HG03354 (cell line): Measurements from ENCODE around the gene CNN1.

ENCODE experiments used
- ATAC-seq: cut with Tn5 transposase; IDR thresholded peaks from one replicate; pipeline ENCODE4 v1.9.1; 2021; ENCODE audit warnings: mild to moderate bottlenecking; ENCODE audit not compliant: unreplicated experiment, poor library complexity, severe bottlenecking

CNN1 gene

DNA sequence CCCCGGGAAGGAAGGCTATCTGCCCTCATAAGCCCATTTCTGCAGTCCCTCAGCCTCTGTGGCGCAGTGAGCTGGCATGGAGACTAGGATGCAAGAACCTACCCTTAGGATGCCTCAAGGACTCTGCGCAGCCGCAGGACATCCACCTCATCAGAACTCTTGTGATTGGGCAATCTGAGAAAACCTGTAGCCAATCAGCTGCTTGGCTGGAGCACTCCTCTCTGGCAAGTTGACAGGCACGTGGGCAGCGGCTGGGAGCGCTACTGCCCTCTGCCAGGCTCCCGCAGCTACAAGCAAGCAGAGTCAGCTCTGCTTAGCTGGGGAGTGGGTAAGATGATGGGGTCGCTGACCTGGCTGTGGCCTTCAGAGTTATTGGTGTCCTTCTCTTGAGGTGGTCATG, 8.2 kb upstream of the CNN1 start:
- no peak for ATAC-seq

DNA sequence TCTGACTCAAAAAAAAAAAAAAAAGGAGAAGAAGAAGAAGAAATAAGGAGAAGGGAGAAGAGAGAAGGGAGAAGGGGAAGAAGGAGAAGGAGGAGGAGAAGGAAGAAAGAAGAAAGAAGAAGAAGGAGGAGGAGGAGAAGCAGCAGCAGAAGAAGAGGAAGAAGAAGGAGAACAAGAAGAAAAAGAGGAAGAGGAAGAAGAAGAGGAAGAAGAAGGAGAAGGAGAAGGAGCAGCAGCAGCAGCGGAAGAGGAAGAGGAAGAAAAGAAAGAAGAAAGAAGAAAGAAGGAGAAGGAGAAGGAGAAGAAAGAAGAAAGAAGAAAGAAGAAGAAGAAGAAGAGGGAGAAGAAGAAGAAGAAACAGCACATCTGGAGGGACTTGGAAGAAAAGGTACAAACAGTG, 4.1 kb upstream of the CNN1 start:
- no peak for ATAC-seq

- no peak for ATAC-seq
Measured at GRCh38 chr19:11534948-11535347, 3.7 kb upstream of the CNN1 start.

- peak; percentile 58 for ATAC-seq
Measured at GRCh38 chr19:11535792-11536595, 2.7 kb upstream of the CNN1 start.

GRCh38 chr19:11539495-11540365, 1.1 kb downstream of the CNN1 start:
- no peak for ATAC-seq

GRCh38 chr19:11540645-11541044, 2.0 kb downstream of the CNN1 start:
- no peak for ATAC-seq

DNA sequence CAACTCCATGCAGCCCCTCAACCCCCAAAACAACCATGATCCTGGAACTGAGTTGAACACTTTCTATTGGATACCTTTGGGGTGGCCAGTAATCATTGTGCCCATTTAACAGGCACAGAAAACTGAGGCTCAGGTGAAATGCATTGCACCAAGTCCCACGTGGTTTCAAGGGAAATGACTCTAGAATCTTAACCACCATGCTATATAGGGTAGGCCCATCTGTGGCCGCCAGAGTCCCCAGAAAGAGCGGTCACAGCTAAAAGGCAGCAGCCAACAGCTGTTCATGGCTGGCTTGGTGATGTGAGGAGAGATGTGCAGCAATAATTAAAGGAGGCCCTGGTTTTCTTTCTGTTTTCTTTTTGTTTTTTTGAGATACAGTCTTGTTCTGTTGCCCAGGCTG, 2.6 kb downstream of the CNN1 start:
- ATAC-seq, result no peak

DNA sequence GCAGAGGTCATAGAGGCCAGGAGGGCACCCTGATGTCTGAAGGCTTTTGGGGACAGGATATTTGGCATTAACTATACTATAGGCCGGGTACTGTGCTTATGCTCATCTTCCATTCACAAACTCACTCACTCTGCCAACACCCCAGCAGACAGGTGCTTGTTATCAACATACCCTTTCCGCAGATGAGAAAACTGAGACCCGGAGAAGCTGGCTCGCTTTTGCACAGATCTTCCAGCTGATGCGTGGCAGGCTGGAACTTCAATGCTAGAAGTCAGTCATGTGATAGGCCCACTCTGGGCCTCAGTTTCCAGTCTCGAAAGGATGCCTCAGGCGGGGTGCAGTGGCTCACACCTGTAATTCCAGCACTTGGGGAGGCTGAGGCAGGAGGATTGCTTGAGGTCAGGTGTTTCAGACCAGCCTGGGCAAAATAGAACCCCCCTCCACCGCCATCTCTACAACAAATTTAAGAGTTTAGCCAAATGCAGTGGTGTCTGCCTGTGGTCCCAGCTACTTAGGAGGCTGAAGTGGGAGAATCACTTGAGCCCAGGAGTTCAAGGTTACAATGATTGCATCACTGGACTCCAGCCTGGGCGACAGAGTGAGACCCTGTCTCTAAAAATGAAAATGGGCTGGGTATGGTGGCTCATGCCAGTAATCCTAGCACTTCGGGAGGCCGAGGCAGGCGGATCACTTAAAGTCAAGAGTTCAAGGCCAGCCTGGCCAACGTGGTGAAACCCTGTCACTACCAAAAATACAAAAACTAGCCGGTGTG, 9.5 kb downstream of the CNN1 start:
- ATAC-seq, result no peak

GRCh38 chr19:11549386-11549953, 10.8 kb downstream of the CNN1 start:
- ATAC-seq, result no peak

DNA sequence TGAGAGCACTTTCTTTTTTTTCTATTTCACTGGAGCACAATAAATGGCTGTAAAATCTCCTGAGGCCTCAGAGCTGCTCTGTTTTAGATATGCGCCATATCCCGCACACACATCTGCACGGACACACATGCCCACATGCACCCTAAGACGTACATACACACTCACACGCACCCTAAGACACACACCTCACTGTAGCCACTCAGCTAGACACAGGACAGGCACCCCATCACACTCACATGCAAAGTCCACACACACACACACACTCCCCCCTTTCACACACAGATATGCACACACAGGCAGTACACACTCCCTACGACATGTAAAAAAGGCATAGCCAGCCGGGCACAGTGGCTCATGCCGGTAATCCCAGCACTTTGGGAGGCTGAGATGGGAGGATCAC, 11.6 kb downstream of the CNN1 start:
- ATAC-seq, result no peak

GRCh38 chr19:11551603-11552235, 13.1 kb downstream of the CNN1 start:
- ATAC-seq, result no peak

- no peak for ATAC-seq
Measured at GRCh38 chr19:11552666-11553372, 14.2 kb downstream of the CNN1 start.

- ATAC-seq, result no peak
Measured at GRCh38 chr19:11554160-11554559, 15.5 kb downstream of the CNN1 start.

- ATAC-seq, result no peak
Measured at GRCh38 chr19:11555246-11555645, 16.6 kb downstream of the CNN1 start.

DNA sequence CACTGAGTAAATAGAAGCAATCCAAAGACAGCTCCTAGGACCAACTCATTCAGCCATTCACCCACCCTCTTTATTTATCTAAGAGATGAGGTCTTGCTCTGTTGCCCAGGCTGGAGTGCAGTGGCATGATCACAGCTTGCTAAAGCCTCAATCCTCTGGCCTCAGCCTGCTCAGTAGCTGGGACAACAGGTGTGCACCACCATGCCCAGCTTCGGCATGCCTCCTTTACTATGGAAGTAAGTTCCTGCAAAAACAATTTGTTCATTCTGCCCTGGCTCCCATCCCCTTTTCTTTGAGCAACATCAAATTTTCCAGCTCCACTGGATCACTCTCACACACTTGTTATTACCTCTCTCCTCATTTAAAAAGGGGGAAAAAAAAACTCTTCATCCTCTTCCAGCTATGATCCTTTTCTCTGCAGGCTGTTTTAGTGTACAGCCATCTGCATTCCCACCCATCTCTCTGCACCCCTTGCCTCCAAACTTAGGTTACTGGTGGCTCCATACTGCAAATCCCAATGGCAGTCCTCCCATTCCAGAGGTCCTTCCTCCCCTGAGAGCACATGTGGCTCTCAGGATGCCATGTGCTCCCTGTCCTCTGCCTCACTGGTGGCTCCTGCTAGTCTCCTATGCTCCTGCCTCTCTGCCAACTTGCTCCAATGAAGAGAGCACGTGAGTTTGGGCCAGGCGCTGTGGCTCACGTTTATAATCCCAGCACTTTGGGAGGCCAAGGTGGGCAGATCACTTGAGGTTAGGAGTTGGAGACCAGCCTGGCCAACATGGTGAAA, 18.2 kb downstream of the CNN1 start:
- ATAC-seq, result no peak

- peak; percentile 85 for ATAC-seq
Measured at GRCh38 chr19:11558881-11559828, 20.5 kb downstream of the CNN1 start, which contains the start of gene ELOF1. Gene ELOF1 (minus strand): TSS chr19:11559230. CDS start chr19:11554347, 4,883 bp downstream.
